K562 (cell line): ENCODE data around the gene SPAG17. TPM values are rescaled to one million over a fixed set of nuclear protein-coding genes. Genes with fewer than 3 reads are reported as not detected.

Experiments
- ATAC-seq: fragments of 200-7000 bp; cut with Tn5 transposase; 3 replicates; pipeline ENCODE4 v1.9.1; 2020; ENCODE audit warnings: moderate library complexity
- BruUV-seq: library from RNA; stranded (reverse); fragments of 400-500 nt; replicated peaks from 2 replicates; lab custom pipeline; 2021; lab: Mats Ljungman, UMichigan
- CTCF ChIA-PET: fragments of 300-600 bp; formaldehyde crosslinking; extraction: SDS; loops from one replicate; lab custom pipeline; 2021; ENCODE audit warnings: low intra/inter-chr PET ratio; lab: Yijun Ruan, JAX
- POLR2A ChIA-PET: fragments of 300-600, 350-650 bp; sonication (Branson Sonifier 250); formaldehyde crosslinking; extraction: SDS; loops from one replicate; lab custom pipeline; 2021; ENCODE audit warnings: antibody characterized with exemption, inconsistent platforms; lab: Yijun Ruan, JAX
- DNase-seq, 4 experiments: peaks; one replicate each; pipeline versions ENCODE4 v3.0.0 to v3.0.0-alpha.2; 2011 to 2018; ENCODE audit warnings: low spot score in 3 of 4, mixed read lengths in 3 of 4; ENCODE audit errors: extremely low read depth in 1 of 4
- FAIRE-seq: peaks from 2 replicates; lab custom pipeline; 2011; peaks lifted over from hg19 to GRCh38; lab: Jason Lieb, UNC
- H2AFZ ChIP-seq: 2 replicates; pipeline ENCODE4 v1.6.0; 2011; ENCODE audit warnings: low read depth, low read length, control low read depth, inconsistent platforms
- H3K27ac ChIP-seq: fragments of 200-600 bp; 3 replicates; pipeline ENCODE4 v1.8.0; 2011; ENCODE audit warnings: low read depth, mild to moderate bottlenecking, control low read depth, inconsistent platforms, low read length, moderate library complexity, mixed read lengths; ENCODE audit errors: extremely low read depth
- H3K27me3 ChIP-seq, 2 experiments: fragments of 300-600 bp in 1 of 2; 2 replicates in 1 of 2; 3 replicates in 1 of 2; pipeline versions ENCODE4 v1.6.0 to v1.8.0; 2011; ENCODE audit warnings: inconsistent platforms in 2 of 2, low read length in 2 of 2, mild to moderate bottlenecking in 1 of 2, mixed read lengths in 1 of 2, moderate library complexity in 1 of 2; ENCODE audit not compliant: control insufficient read depth in 2 of 2, insufficient read depth in 2 of 2
- H3K36me3 ChIP-seq: fragments of 300-600 bp; 3 replicates; pipeline ENCODE4 v1.8.0; 2011; ENCODE audit warnings: mild to moderate bottlenecking, low read length, inconsistent platforms; ENCODE audit not compliant: control insufficient read depth, insufficient read depth
- H3K4me1 ChIP-seq, 2 experiments: fragments of 200-600 bp in 1 of 2; replicated peaks in 1 of 2; 2 replicates in 1 of 2; 3 replicates in 1 of 2; pipeline versions ENCODE4 v1.5.1 to v1.8.0; 2011; ENCODE audit warnings: inconsistent platforms in 2 of 2, low read length in 2 of 2, mild to moderate bottlenecking in 1 of 2, mixed read lengths in 1 of 2, moderate library complexity in 1 of 2; ENCODE audit not compliant: control insufficient read depth in 2 of 2, insufficient read depth in 2 of 2
- H3K4me2 ChIP-seq: 2 replicates; pipeline ENCODE4 v1.6.1; 2011; ENCODE audit warnings: low read length, control low read depth, inconsistent platforms, mixed read lengths; ENCODE audit not compliant: insufficient read depth
- H3K4me3 ChIP-seq: fragments of 200-600 bp; sonication (generic), shearing (Covaris generic); 2 replicates; pipeline ENCODE4 v1.5.1; 2016; ENCODE audit warnings: control low read depth, inconsistent platforms
- H3K79me2 ChIP-seq: fragments of 200-600 bp; 3 replicates; pipeline ENCODE4 v1.8.0; 2011; ENCODE audit warnings: low read length, inconsistent platforms; ENCODE audit not compliant: control insufficient read depth, insufficient read depth
- H3K9ac ChIP-seq, 2 experiments: 2 replicates each; pipeline versions ENCODE4 v1.6.0 to v1.6.1; 2011; ENCODE audit warnings: low read depth in 2 of 2, low read length in 2 of 2, control low read depth in 1 of 2, inconsistent platforms in 1 of 2, mild to moderate bottlenecking in 1 of 2, mixed read lengths in 1 of 2; ENCODE audit not compliant: insufficient read depth in 1 of 2
- H3K9me1 ChIP-seq: one replicate; pipeline ENCODE4 v1.6.0; 2011; ENCODE audit warnings: inconsistent platforms, mild to moderate bottlenecking, low read length, moderate library complexity; ENCODE audit not compliant: control insufficient read depth, insufficient read depth
- H3K9me3 ChIP-seq: replicated peaks from 2 replicates; pipeline ENCODE4 v1.5.1; 2011; ENCODE audit warnings: low read depth, low read length, inconsistent platforms; ENCODE audit not compliant: control insufficient read depth, insufficient read depth
- H4K20me1 ChIP-seq: replicated peaks from 2 replicates; pipeline ENCODE4 v1.6.1; 2011; ENCODE audit warnings: low read length, inconsistent platforms, mixed read lengths; ENCODE audit not compliant: control insufficient read depth, insufficient read depth
- CBX3 ChIP-seq, 2 experiments: IDR thresholded peaks; 1 replicate in 1 of 2; 2 replicates in 1 of 2; pipeline ENCODE4 v1.6.1; 2012; ENCODE audit warnings: inconsistent platforms in 2 of 2, low read length in 2 of 2, borderline replicate concordance in 1 of 2, control low read depth in 1 of 2
- CREBBP ChIP-seq: IDR thresholded peaks from one replicate; pipeline ENCODE4 v1.6.1; 2012; ENCODE audit warnings: low read depth, mild to moderate bottlenecking, control low read depth, inconsistent platforms, low read length
- HCFC1 ChIP-seq: IDR thresholded peaks from 2 replicates; pipeline ENCODE4 v1.6.1; 2012; ENCODE audit warnings: low read depth, low read length, improper control_type of control experiment
- HNRNPLL ChIP-seq: fragments of 200-400 bp; formaldehyde crosslinking; IDR thresholded peaks from 2 replicates; pipeline ENCODE4 v1.6.1; 2017; ENCODE audit warnings: low read length, low read depth, mild to moderate bottlenecking; ENCODE audit not compliant: poor library complexity, severe bottlenecking
- LEF1 ChIP-seq: fragments of 450-650 bp; IDR thresholded peaks from 2 replicates; pipeline ENCODE4 v1.6.1; 2016; ENCODE audit warnings: mild to moderate bottlenecking
- NCOA4 ChIP-seq: fragments of 450-650 bp; IDR thresholded peaks from 2 replicates; pipeline ENCODE4 v1.6.1; 2018; ENCODE audit warnings: mild to moderate bottlenecking; ENCODE audit not compliant: partially characterized antibody
- NEUROD1 ChIP-seq: fragments of 150-350 bp; IDR thresholded peaks from 2 replicates; pipeline ENCODE4 v1.6.1; 2014; ENCODE audit warnings: borderline replicate concordance, low read length, low read depth; ENCODE audit not compliant: partially characterized antibody
- NFE2L1 ChIP-seq: fragments of 450-650 bp; IDR thresholded peaks from 2 replicates; pipeline ENCODE4 v1.6.1; 2016; ENCODE audit warnings: missing genetic modification characterization, low read depth, mild to moderate bottlenecking, missing compliant biosample characterization, moderate library complexity, borderline replicate concordance
- NR4A1 ChIP-seq, 2 experiments: fragments of 250-450 bp in 1 of 2; fragments of 450-650 bp in 1 of 2; sonication (Bioruptor Pico) in 1 of 2; IDR thresholded peaks; 2 replicates each; pipeline versions ENCODE4 v1.4.0 to v1.6.1; 2016 to 2020; ENCODE audit warnings: mild to moderate bottlenecking in 2 of 2, missing compliant biosample characterization in 1 of 2, missing genetic modification characterization in 1 of 2, moderate library complexity in 1 of 2
- SOX6 ChIP-seq: fragments of 450-650 bp; IDR thresholded peaks from 2 replicates; pipeline ENCODE4 v1.6.1; 2014; ENCODE audit warnings: mild to moderate bottlenecking
- ZKSCAN3 ChIP-seq: fragments of 250-450 bp; sonication (Bioruptor Pico); IDR thresholded peaks from 2 replicates; pipeline ENCODE4 v1.4.0; 2020
- ZNF609 ChIP-seq: sonication (generic); formaldehyde crosslinking; IDR thresholded peaks from 2 replicates; pipeline ENCODE4 v1.8.1; 2023; ENCODE audit warnings: missing genetic modification reagents, mild to moderate bottlenecking, borderline replicate concordance
- WGBS: fragments of 100-300 bp; shearing (Covaris generic); methylation state at CpG from one replicate; pipeline ENCODE4 v1.1.6; 2016; ENCODE audit warnings: low coverage, mixed read lengths; ENCODE audit not compliant: insufficient coverage; ENCODE audit errors: missing lambda C conversion rate; 5-methylcytosine and 5-hydroxymethylcytosine counted together
- in situ Hi-C: fragments of 300-500 bp; cut with MboI; formaldehyde crosslinking; loops from 4 replicates; pipeline ENCODE4 v1.15.0; 2018; ENCODE audit warnings: inconsistent platforms, mixed read lengths
- intact Hi-C: fragments of 100-400 bp; cut with micrococcal nuclease; formaldehyde crosslinking; loops from 2 replicates; pipeline ENCODE4 v1.14.2; 2022
- polyA plus RNA-seq, 8 experiments: library from polyadenylated mRNA; depleted of rRNA in 4 of 8; stranded (reverse) in 5 of 8; unstranded in 3 of 8; fragments of >200 nt; fragmentation: Nextera tagmentation in 2 of 8; fragmentation: Illumina TruSeq in 1 of 8; extraction: Ambion mirVana in 2 of 8; extraction: Trizol in 1 of 8; gene quantifications; 2 replicates each; pipeline versions ENCODE4 v1.2.1 to v1.2.3, GENCODE V29; 2011 to 2014; ENCODE audit warnings: inconsistent platforms in 1 of 8, missing spikeins in 1 of 8
- total RNA-seq, 7 experiments: library from RNA; depleted of rRNA in 6 of 7; stranded (reverse); fragments of >200 nt in 6 of 7; fragmentation: Illumina TruSeq in 2 of 7; extraction: Trizol in 2 of 7; gene quantifications; 2 replicates each; pipeline versions ENCODE4 v1.2.1 to v1.2.3, GENCODE V29; 2011 to 2021; ENCODE audit warnings: low replicate concordance in 1 of 7
- TF ChIP-seq, protein P1 (sequence below): fragments of 250-450 bp; sonication (Bioruptor Pico); IDR thresholded peaks from 2 replicates; pipeline ENCODE4 v1.5.0; 2021
- TF ChIP-seq, protein P2 (sequence below): fragments of 200-400 bp; formaldehyde crosslinking; IDR thresholded peaks from 2 replicates; pipeline ENCODE4 v1.6.1; 2017; ENCODE audit warnings: mild to moderate bottlenecking, low read depth, low read length, moderate library complexity

SPAG17 gene
- total and polyA plus RNA-seq, 9 of the 15 experiments (the other 6 are each of a cell fraction or from before 2014, with no cell fraction given): 0.07 to 2.1 (median 1.5) TPM

DNA sequence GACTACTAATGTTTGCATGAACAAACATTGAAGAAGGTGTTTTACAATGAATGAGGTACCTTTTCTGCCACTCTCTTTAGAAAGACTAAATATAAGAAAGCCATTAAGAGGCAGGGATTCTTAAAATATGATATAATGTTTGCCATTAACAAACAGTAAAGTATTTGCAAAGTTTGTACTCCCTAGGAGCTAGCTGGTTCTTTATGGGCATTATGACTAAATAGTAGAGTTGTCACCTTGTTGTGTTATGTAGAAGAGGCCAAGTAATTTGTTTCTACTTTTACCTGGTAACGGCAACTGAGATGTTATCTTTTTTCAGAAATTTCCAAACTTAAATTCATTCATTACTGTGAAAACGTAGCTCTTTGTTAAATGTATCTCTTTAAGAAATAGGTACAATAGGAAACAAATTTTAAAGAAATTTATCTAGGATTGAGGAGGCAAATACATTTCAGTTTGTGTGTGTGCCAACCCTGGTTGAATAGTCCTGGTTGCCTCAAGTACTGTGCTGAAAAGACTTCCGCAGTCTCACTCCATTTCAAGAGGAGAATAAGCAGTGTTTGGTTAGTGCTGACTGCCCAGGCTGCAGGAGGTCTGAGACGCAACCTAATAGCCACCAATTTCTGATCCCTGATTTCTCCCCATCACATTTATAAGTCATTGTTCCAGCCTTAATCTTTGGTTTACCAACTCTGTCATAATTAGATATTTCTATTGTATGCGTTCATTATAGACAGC, 203.4 kb downstream of the SPAG17 start:
- intact Hi-C loops: no loop called here
- DNase-seq (no peak), FAIRE-seq (no peak), ATAC-seq (no peak)
- ChIA-PET CTCF (no interaction called here), POLR2A (no interaction called here)
- H3K9me3 ChIP-seq: no peaks in the 10 kb centered on the region
- no peak overlapping the region for H2AFZ ChIP-seq
- H3K4me3 ChIP-seq: no peak overlapping the region
- no peaks in the 10 kb centered on the region for H4K20me1 ChIP-seq
- no peaks in the 10 kb centered on the region for H3K9me1 ChIP-seq
- H3K4me2 ChIP-seq: no peak overlapping the region
- no peaks in the 10 kb centered on the region for H3K36me3 ChIP-seq
- BruUV-seq: no TSS peak
- H3K27me3 ChIP-seq: peaks cover 0 to 6% of the 10 kb centered on the region in 2 experiments; a peak in 1 of 5 replicates
- H3K79me2 ChIP-seq: no peaks in the 10 kb centered on the region
- no peak overlapping the region for H3K9ac ChIP-seq
- in situ Hi-C loops: no loop called here
- WGBS: 5% methylated on average over 5 of the region's 5 CpGs
- no peaks in the 10 kb centered on the region for H3K4me1 ChIP-seq
- H3K27ac ChIP-seq: no peak overlapping the region
- no peak for TF ChIP-seq NCOA4
- TF ChIP-seq, protein P1, sequence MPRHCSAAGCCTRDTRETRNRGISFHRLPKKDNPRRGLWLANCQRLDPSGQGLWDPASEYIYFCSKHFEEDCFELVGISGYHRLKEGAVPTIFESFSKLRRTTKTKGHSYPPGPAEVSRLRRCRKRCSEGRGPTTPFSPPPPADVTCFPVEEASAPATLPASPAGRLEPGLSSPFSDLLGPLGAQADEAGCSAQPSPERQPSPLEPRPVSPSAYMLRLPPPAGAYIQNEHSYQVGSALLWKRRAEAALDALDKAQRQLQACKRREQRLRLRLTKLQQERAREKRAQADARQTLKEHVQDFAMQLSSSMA (CRISPR knock-in tag): no peak
- TF ChIP-seq SOX6: no peak
- no peak for TF ChIP-seq NR4A1 (CRISPR knock-in tag; IDR thresholded peaks at IDR 0.05)
- TF ChIP-seq NR4A1 (tag; IDR thresholded peaks at IDR 0.05): no peak
- no peak for TF ChIP-seq NFE2L1 (tag)
- no peak for TF ChIP-seq CBX3 (IDR thresholded peaks at IDR 0.05; ENCODE audit: borderline replicate concordance in 1 of 2, low read length in 2 of 2)
- no peak for TF ChIP-seq ZKSCAN3 (CRISPR knock-in tag)
- no peak for TF ChIP-seq ZNF609
- no peak for TF ChIP-seq HCFC1
- TF ChIP-seq HNRNPLL: no peak
- no peak for TF ChIP-seq NEUROD1
- no peak for TF ChIP-seq CREBBP
- TF ChIP-seq, protein P2, sequence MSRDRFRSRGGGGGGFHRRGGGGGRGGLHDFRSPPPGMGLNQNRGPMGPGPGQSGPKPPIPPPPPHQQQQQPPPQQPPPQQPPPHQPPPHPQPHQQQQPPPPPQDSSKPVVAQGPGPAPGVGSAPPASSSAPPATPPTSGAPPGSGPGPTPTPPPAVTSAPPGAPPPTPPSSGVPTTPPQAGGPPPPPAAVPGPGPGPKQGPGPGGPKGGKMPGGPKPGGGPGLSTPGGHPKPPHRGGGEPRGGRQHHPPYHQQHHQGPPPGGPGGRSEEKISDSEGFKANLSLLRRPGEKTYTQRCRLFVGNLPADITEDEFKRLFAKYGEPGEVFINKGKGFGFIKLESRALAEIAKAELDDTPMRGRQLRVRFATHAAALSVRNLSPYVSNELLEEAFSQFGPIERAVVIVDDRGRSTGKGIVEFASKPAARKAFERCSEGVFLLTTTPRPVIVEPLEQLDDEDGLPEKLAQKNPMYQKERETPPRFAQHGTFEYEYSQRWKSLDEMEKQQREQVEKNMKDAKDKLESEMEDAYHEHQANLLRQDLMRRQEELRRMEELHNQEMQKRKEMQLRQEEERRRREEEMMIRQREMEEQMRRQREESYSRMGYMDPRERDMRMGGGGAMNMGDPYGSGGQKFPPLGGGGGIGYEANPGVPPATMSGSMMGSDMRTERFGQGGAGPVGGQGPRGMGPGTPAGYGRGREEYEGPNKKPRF: no peak
- no peak for TF ChIP-seq LEF1
